ENCODE data around the gene TRPC4.

GRCh38 chr13:37863708-37864107, 5.9 kb downstream of the TRPC4 start:
- TF ChIP-seq MAX (IDR thresholded peaks at IDR 0.05): no peak
- no peak for TF ChIP-seq BHLHE40 (IDR thresholded peaks at IDR 0.05; ENCODE audit: low read depth, low read length)
- no peak for TF ChIP-seq PHF8 (IDR thresholded peaks at IDR 0.05; ENCODE audit: borderline replicate concordance, low read depth)

Data from A549 (cell line).